DLD1 (cell line): ENCODE measurements around the gene KIF26B.

Experiments used
- in situ Hi-C: cut with HindIII; loops from 2 replicates; pipeline ENCODE4 v1.10.0; 2017; ENCODE audit warnings: low sequenced_read_pairs

Gene KIF26B

GRCh38 chr1:245234217-245235081, 79.7 kb downstream of the KIF26B start:
- in situ Hi-C loops, result no loop called here

GRCh38 chr1:245235156-245235555, 80.4 kb downstream of the KIF26B start:
- in situ Hi-C loops, result no loop called here

- in situ Hi-C loops, result no loop called here
Observed at GRCh38 chr1:245240648-245241165, 85.9 kb downstream of the KIF26B start.

GRCh38 chr1:245241526-245242130, 86.8 kb downstream of the KIF26B start:
- in situ Hi-C loops, result no loop called here

DNA sequence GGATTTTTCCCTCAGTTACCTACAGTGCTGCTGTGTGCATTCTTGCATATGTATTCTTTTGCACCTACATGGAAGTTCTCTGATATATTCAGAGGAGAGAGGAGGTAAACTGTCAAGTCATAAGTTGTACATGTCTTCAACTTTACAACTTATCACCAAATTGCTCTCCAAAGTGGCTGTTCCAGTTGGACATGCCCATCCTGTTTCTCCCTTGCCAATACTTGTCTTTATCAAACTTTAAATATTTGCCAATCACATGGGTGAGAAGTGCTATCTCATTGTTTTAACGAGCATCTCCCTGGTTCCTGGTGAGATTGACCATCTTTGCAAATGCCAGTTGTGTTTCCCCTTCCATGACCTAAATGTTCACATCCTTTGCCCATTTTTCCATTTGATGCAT, 88.2 kb downstream of the KIF26B start:
- in situ Hi-C loops, result no loop called here

- in situ Hi-C loops, result no loop called here
Observed at GRCh38 chr1:245245021-245245667, 90.4 kb downstream of the KIF26B start.

GRCh38 chr1:245246433-245246832, 91.6 kb downstream of the KIF26B start:
- in situ Hi-C loops, result no loop called here

DNA sequence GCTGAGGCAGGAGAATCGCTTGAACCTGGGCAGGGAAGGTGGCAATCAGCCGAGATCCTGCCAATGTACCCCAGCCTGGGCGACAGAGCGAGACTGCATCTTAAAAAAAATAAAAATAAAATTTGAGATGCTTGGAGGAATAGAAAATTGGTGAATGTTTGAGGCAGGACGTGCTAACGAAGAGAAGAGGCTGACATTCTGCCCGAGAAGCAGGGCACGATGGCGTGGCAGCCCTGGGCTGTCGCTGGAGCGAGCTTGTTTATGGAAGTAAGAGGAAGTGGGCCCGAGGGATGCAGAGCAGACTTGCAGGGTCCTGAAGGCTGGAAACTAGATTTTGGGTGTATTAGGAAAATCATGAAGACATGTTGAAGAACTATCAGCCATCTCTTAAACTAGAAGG, 92.6 kb downstream of the KIF26B start:
- in situ Hi-C loops, result no loop called here

GRCh38 chr1:245247801-245248200, 93.0 kb downstream of the KIF26B start:
- in situ Hi-C loops, result no loop called here

- in situ Hi-C loops, result no loop called here
Observed at GRCh38 chr1:245248231-245248731, 93.5 kb downstream of the KIF26B start.

- in situ Hi-C loops, result no loop called here
Observed at GRCh38 chr1:245255783-245256182, 101.0 kb downstream of the KIF26B start.

DNA sequence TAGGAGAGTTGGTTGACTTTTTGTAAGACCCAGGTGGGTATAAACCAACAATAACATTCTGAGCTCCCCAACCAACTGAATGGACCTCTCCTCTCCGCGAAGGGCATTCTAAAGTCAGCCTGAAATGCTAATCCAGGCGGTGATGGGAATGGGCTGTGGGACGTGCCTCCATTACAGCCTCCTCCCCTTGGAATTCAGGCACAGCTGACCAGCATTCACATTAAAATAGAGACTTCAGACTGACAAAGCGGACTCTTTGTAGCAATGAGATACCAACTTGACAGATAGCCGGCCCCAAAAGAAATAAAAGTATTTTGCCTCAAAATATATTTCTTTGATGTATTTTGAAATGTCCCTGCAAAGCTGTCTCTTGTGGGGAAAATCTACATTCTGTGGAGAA, 101.7 kb downstream of the KIF26B start:
- in situ Hi-C loops, result no loop called here

DNA sequence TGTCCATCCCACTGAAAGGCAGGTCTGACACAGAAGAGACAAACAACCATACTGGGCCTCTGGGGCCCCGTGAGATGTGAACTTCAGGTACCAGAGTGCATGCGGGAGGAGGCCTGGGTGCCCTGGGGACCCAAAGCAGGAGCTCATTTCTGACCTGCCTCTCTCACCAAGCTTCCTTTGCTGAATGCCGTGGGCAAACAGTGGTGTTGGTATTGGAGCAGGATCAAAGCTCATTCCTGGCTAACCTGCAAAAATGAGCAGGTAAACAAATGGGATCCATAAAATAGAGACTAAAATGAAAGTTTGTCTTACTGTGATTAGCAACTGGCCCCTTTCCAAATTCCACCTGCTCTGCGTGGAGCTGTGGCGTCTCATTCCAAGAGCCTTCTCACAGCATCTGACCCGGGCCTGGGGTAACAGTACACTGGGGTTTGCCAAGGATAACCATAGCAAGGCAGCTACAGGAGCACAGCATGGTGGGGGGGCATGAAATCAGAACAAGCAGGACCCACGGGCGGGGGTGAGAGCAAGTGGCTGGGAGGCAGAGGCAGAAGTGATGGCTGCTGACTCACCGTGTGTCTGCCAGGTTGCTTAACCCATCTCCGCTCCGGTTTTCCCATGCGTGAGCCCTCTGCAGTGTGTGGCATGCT, 103.6 kb downstream of the KIF26B start:
- in situ Hi-C loops, result no loop called here

DNA sequence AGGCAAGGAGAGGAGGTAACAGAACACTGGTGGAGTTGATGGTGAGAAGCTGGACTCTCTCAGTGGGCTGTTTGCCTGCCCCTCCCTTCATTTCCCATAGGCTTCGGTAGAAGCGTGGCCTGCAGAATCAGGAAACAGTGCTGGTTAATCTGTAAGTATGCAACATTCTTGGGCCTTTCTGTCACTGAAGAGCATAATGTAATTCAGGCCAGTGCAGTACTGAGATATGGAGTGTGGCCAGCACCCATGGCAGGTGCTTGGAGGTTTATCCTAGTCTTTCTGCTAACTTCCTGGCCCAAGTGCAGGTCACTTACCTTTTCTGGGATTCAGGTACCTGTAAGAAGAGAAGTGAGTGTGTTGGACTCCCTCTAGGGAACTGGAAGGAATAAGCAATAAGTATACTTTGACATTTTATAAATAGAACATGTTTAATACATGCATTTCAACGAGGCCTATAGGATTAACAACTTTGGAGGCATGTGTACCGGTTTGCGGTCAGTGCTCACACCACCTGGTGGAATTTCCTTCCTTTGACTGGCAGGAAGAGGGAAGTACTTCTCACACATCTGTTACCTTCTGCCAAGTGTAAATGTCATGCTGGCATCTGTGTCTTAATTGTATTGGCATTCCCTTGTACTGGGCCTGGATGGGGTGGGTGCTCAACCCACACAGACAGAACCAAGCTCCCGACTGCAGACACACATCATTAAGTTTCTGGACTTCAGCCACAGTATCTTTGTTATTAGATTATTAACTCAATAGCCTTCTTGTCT, 105.5 kb downstream of the KIF26B start:
- in situ Hi-C loops, result no loop called here

DNA sequence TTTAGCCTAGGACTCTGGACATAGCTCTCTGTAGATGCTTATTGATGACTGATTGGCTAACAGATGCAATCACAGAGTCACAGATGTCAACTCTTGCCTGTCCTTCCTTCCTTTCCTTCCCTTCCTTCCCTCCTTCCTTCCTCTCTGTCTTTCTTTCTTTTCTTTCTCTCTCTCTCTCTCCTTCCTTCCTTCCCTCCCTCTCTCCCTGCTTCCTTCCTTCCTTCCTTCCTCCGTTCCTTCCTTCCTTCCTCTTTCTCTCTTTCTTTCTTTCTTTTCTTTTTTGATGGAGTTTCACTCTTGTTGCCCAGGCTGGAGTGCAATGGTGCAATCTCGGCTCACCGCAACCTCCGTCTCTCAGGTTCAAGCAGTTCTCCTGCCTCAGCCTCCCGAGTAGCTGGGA, 106.1 kb downstream of the KIF26B start:
- in situ Hi-C loops, result no loop called here

- in situ Hi-C loops, result no loop called here
Observed at GRCh38 chr1:245261786-245262185, 107.0 kb downstream of the KIF26B start.

DNA sequence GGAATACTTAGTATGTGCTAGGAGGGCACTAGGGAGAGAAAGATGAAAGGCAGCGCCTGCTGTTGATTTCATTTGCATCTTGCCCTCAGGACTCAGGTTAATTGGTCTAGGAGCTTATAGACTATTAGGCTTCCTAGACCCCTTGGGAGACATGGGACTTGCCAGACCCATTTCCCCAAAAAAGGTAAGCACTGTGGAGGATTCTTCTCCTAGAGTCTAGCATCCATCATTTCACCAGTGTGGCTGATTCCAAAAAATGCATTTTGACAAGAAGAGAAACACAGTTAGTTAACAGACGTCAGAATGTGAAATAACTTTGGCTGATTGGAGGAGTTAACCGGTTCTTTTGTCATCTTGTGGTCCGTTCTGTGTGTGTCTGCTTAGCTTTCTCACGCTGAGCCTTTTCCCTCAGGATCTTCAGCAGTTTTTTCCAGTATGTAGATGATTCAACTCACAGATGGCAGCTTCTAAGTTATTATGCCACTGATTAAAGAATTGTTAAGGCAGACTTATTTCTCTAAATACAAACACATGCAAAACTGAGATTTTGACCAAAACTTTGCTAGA, 108.8 kb downstream of the KIF26B start:
- in situ Hi-C loops, result no loop called here

DNA sequence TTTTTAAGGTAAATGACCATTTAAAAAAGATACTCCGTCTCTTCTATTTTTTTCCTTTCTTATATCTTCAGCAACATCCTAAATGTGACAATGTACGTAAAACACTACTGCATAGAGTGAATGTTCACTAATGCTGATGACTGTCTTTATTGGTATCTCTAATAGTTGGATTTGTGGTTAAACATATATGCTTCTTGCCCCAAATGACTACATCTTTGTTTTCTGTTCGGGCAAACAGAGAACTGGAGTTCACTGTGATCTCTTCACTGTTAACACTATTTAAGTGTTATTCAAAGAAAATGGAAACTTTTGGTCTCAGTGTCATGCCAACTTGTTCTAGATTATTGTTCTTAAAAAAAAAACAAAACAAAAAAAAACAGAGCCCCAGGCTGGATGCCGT, 109.4 kb downstream of the KIF26B start:
- in situ Hi-C loops, result no loop called here

DNA sequence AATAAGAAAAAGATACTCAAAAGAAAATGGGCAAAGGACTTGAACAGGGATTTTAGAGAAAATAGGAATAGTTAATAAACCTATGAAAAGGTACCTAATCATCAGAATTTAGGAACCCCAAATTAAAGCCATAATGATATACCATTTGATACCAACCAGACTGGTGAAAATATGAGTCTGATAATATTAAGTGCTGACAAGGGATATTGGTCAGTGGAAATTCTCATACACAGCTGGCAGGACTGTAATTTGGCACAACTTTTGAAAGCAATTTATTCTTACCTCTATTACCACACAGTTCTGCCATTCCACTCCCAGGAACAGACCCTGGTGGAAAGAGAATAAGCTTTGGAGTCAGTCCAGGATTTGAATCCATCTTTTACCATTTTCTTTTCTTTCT, 111.3 kb downstream of the KIF26B start:
- in situ Hi-C loops, result no loop called here

- in situ Hi-C loops, result no loop called here
Observed at GRCh38 chr1:245270063-245270462, 115.3 kb downstream of the KIF26B start.
